Loucy (cell line): ENCODE data around the gene POLR2L.

ENCODE experiments used
- H2AFZ ChIP-seq: fragments of 200-600 bp; sonication (generic); 2 replicates; pipeline ENCODE4 v1.6.0; 2016; ENCODE audit warnings: antibody characterized with exemption, mild to moderate bottlenecking, low read length, moderate library complexity
- H3F3A ChIP-seq: fragments of 200-600 bp; 2 replicates; pipeline ENCODE4 v1.6.0; 2016; ENCODE audit warnings: antibody characterized with exemption, low read depth, mild to moderate bottlenecking
- H3K27me3 ChIP-seq: fragments of 200-600 bp; sonication (generic); 2 replicates; pipeline ENCODE4 v1.6.1; 2014; ENCODE audit warnings: low read length, mild to moderate bottlenecking; ENCODE audit not compliant: insufficient read depth, poor library complexity, severe bottlenecking
- H3K36me3 ChIP-seq: fragments of 200-600 bp; sonication (generic); 2 replicates; pipeline ENCODE4 v1.6.1; 2016; ENCODE audit warnings: low read length; ENCODE audit not compliant: insufficient read depth
- H3K4me1 ChIP-seq: fragments of 200-600 bp; sonication (generic); 2 replicates; pipeline ENCODE4 v1.5.1; 2014; ENCODE audit warnings: low read length, mild to moderate bottlenecking; ENCODE audit not compliant: insufficient read depth, poor library complexity, severe bottlenecking
- H3K4me2 ChIP-seq: fragments of 200-600 bp; sonication (generic); 2 replicates; pipeline ENCODE4 v1.6.0; 2014; ENCODE audit warnings: antibody characterized with exemption, low read length, low read depth, mild to moderate bottlenecking; ENCODE audit not compliant: poor library complexity, severe bottlenecking
- H3K4me3 ChIP-seq: fragments of 200-600 bp; sonication (generic); 2 replicates; pipeline ENCODE4 v1.5.1; 2014; ENCODE audit warnings: low read length, mild to moderate bottlenecking, mixed read lengths; ENCODE audit not compliant: poor library complexity, severe bottlenecking
- H3K79me2 ChIP-seq: fragments of 200-600 bp; sonication (generic); 2 replicates; pipeline ENCODE4 v1.6.1; 2014; ENCODE audit warnings: low read length; ENCODE audit not compliant: insufficient read depth
- H3K9ac ChIP-seq: fragments of 200-600 bp; sonication (generic); 2 replicates; pipeline ENCODE4 v1.6.0; 2014; ENCODE audit warnings: mild to moderate bottlenecking, low read depth, low read length, moderate library complexity; ENCODE audit not compliant: poor library complexity, severe bottlenecking
- H3K9me2 ChIP-seq: fragments of 200-600 bp; sonication (generic); replicated peaks from 2 replicates; pipeline ENCODE4 v1.6.1; 2016; ENCODE audit warnings: low read depth, low read length, mixed read lengths
- H3K9me3 ChIP-seq: fragments of 200-600 bp; sonication (generic); 2 replicates; pipeline ENCODE4 v1.6.1; 2014; ENCODE audit warnings: mild to moderate bottlenecking, antibody characterized with exemption, low read length, low read depth; ENCODE audit not compliant: insufficient read depth
- H4K20me1 ChIP-seq: fragments of 200-600 bp; sonication (generic); 2 replicates; pipeline ENCODE4 v1.6.0; 2014; ENCODE audit warnings: antibody characterized with exemption, low read length, mild to moderate bottlenecking; ENCODE audit not compliant: insufficient read depth, poor library complexity, severe bottlenecking
- EZH2phosphoT487 ChIP-seq: fragments of 200-600 bp; IDR thresholded peaks from 2 replicates; pipeline ENCODE4 v1.6.1; 2018; ENCODE audit warnings: antibody characterized with exemption, mild to moderate bottlenecking, moderate library complexity, borderline replicate concordance
- TF ChIP-seq, protein P1 (sequence below): fragments of 200-600 bp; sonication (generic); conservative IDR thresholded peaks from 2 replicates; pipeline ENCODE4 v1.5.1; 2014; ENCODE audit warnings: mild to moderate bottlenecking, antibody characterized with exemption, low read length

The POLR2L gene

DNA sequence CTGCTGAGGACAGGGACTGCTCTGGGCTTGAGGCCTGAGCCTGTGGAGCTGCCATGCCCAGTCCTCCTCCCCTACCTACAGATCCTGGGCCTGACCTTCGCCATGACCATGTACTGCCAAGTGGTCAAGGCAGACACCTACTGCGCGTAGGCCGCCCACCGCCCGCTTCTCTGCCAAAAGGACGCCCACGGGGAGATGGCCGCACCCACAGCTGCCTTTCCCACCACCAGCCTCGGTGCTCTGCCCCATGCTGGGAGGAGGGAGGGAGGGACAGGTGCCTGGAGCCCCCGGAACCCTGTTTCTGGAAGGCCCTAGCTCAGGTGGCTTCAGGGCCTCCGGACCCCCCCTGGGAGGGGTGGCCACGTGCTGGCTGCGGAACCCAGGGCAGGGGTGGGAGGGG lies 24.2 kb upstream of the POLR2L start:
- H3K9me3 ChIP-seq: no peaks in the 10 kb centered on the region
- H3K9ac ChIP-seq: no peak overlapping the region
- H3F3A ChIP-seq: no peaks in the 10 kb centered on the region
- H2AFZ ChIP-seq: no peak overlapping the region
- no peaks in the 10 kb centered on the region for H3K27me3 ChIP-seq
- no peak overlapping the region for H3K4me3 ChIP-seq
- H3K79me2 ChIP-seq: no peaks in the 10 kb centered on the region
- no peak overlapping the region for H3K4me2 ChIP-seq
- no peaks in the 10 kb centered on the region for H3K4me1 ChIP-seq
- no peaks in the 10 kb centered on the region for H3K36me3 ChIP-seq
- no peak for TF ChIP-seq EZH2phosphoT487
- TF ChIP-seq, protein P1, sequence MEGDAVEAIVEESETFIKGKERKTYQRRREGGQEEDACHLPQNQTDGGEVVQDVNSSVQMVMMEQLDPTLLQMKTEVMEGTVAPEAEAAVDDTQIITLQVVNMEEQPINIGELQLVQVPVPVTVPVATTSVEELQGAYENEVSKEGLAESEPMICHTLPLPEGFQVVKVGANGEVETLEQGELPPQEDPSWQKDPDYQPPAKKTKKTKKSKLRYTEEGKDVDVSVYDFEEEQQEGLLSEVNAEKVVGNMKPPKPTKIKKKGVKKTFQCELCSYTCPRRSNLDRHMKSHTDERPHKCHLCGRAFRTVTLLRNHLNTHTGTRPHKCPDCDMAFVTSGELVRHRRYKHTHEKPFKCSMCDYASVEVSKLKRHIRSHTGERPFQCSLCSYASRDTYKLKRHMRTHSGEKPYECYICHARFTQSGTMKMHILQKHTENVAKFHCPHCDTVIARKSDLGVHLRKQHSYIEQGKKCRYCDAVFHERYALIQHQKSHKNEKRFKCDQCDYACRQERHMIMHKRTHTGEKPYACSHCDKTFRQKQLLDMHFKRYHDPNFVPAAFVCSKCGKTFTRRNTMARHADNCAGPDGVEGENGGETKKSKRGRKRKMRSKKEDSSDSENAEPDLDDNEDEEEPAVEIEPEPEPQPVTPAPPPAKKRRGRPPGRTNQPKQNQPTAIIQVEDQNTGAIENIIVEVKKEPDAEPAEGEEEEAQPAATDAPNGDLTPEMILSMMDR: no peak
- H3K9me2 ChIP-seq: no peaks in the 10 kb centered on the region
- no peaks in the 10 kb centered on the region for H4K20me1 ChIP-seq

GRCh38 chr11:865462-866430 lies 23.4 kb upstream of the POLR2L start:
- no peak overlapping the region for H3K4me3 ChIP-seq
- no peaks in the 10 kb centered on the region for H4K20me1 ChIP-seq
- H3K79me2 ChIP-seq: no peaks in the 10 kb centered on the region
- TF ChIP-seq, protein P1: no peak
- no peak for TF ChIP-seq EZH2phosphoT487
- no peaks in the 10 kb centered on the region for H3K4me1 ChIP-seq
- no peak overlapping the region for H2AFZ ChIP-seq
- H3K9me3 ChIP-seq: no peaks in the 10 kb centered on the region
- H3F3A ChIP-seq: no peaks in the 10 kb centered on the region
- H3K36me3 ChIP-seq: no peaks in the 10 kb centered on the region
- no peak overlapping the region for H3K4me2 ChIP-seq
- no peaks in the 10 kb centered on the region for H3K27me3 ChIP-seq
- no peaks in the 10 kb centered on the region for H3K9me2 ChIP-seq
- no peak overlapping the region for H3K9ac ChIP-seq

DNA sequence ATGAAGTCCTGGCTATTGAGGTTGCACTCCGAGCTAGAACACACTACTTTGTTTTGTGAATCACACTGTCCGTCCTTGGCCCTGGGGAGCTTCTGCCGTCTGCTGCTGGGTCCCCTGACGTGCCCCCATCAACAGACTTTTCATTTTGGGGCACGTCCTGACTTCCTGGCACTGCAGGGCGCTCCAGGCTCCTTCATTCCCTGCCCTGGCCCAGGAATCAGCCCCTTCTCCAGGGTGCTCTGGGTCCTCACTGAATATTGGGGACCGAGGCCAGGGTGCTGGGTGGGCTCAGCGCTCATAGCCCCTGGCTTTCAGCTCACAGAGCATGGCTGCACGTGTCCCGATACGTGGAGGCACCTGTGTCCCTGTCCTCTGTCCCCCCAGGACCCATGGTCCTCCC lies 22.6 kb upstream of the POLR2L start:
- Histone ChIP-seq H3K79me2 (no peaks in the 10 kb centered on the region), H3K4me3 (no peak overlapping the region), H3F3A (no peaks in the 10 kb centered on the region), H3K9me3 (no peaks in the 10 kb centered on the region), H3K4me2 (no peak overlapping the region), H3K36me3 (no peaks in the 10 kb centered on the region), H3K4me1 (peaks cover 1% of the 10 kb centered on the region), H4K20me1 (no peaks in the 10 kb centered on the region), H3K9me2 (no peaks in the 10 kb centered on the region), H3K27me3 (no peaks in the 10 kb centered on the region), H2AFZ (no peak overlapping the region), H3K9ac (no peak overlapping the region)
- TF ChIP-seq, protein P1: no peak
- TF ChIP-seq EZH2phosphoT487: no peak
